Peyer's patch (tissue), 4 donors: ENCODE measurements around the gene KATNAL2. TPM values are rescaled to one million over a fixed set of nuclear protein-coding genes. Genes with fewer than 3 reads are reported as not detected.

Source experiments
- DNase-seq, 3 donors: peaks; one replicate each; pipeline ENCODE4 v3.0.0-alpha.2; 2017 to 2019
- H3K27ac ChIP-seq, 4 donors: fragments of 200-600 bp; sonication (generic); one replicate each; pipeline ENCODE4 v1.5.1; 2016 to 2019
- H3K27me3 ChIP-seq, 2 donors: fragments of 200-600 bp; sonication (generic); one replicate each; pipeline ENCODE4 v1.5.1; 2019
- H3K36me3 ChIP-seq, 3 donors: fragments of 200-600 bp; sonication (generic); one replicate each; pipeline ENCODE4 v1.5.1; 2016 to 2019
- H3K4me1 ChIP-seq, 4 donors: fragments of 200-600 bp; sonication (generic); one replicate each; pipeline ENCODE4 v1.5.1; 2016 to 2019
- H3K4me3 ChIP-seq, 4 donors: fragments of 200-600 bp; sonication (generic); 1 replicate in 3 of 4; 2 replicates in 1 of 4; pipeline ENCODE4 v1.5.1; 2016 to 2019; ENCODE audit warnings: mild to moderate bottlenecking in 1 of 4
- H3K9me3 ChIP-seq, 4 donors: fragments of 200-600 bp; sonication (generic); one replicate each; pipeline ENCODE4 v1.5.1; 2016 to 2019; ENCODE audit warnings: mild to moderate bottlenecking in 1 of 4
- CTCF ChIP-seq, 6 experiments: fragments of 450-650 bp in 4 of 6; fragments of 200-600 bp in 2 of 6; sonication (generic) in 1 of 6; IDR thresholded peaks; one replicate each; pipeline ENCODE4 v1.5.1; 2017 to 2019; ENCODE audit warnings: antibody characterized with exemption in 6 of 6, mild to moderate bottlenecking in 3 of 6, moderate library complexity in 1 of 6
- POLR2A ChIP-seq, 2 donors: fragments of 450-650 bp; IDR thresholded peaks; one replicate each; pipeline ENCODE4 v1.5.1; 2017; ENCODE audit warnings: antibody characterized with exemption in 2 of 2, mild to moderate bottlenecking in 2 of 2, moderate library complexity in 2 of 2
- total RNA-seq, 4 donors: library from RNA; depleted of rRNA; stranded (reverse); fragments of >200 nt; gene quantifications; one replicate each; pipeline ENCODE4 v1.1.0, GENCODE V29; 2016

KATNAL2 gene
- total RNA-seq, 4 donors from 2014 or later = 0.67 to 2.1 (median 0.88) TPM; not detected in 1

- no peaks in the 10 kb centered on the region for H3K27me3 ChIP-seq
- no peaks in the 10 kb centered on the region for H3K4me1 ChIP-seq
- no peak overlapping the region for H3K4me3 ChIP-seq
- TF ChIP-seq POLR2A (IDR thresholded peaks at IDR 0.05) (no peak), CTCF (IDR thresholded peaks at IDR 0.05) (no peak)
- H3K9me3 ChIP-seq = no peaks in the 10 kb centered on the region
- H3K27ac ChIP-seq = no peak overlapping the region
- no peak for DNase-seq
- H3K36me3 ChIP-seq = peaks cover 0 to 4% (median 0%) of the 10 kb centered on the region in 3 donors
Measured at GRCh38 chr18:46899274-46899948, 18.0 kb upstream of the KATNAL2 start.

GRCh38 chr18:46903406-46903805, 14.0 kb upstream of the KATNAL2 start:
- Histone ChIP-seq H3K4me3 (no peak overlapping the region), H3K4me1 (no peaks in the 10 kb centered on the region), H3K36me3 (peaks cover 0 to 4% (median 0%) of the 10 kb centered on the region in 3 donors), H3K27ac (no peak overlapping the region), H3K27me3 (no peaks in the 10 kb centered on the region), H3K9me3 (no peaks in the 10 kb centered on the region)
- DNase-seq = no peak
- TF ChIP-seq CTCF (IDR thresholded peaks at IDR 0.05) = no peak
- no peak for TF ChIP-seq POLR2A (IDR thresholded peaks at IDR 0.05)

- Histone ChIP-seq H3K9me3 (no peaks in the 10 kb centered on the region), H3K27me3 (no peaks in the 10 kb centered on the region), H3K4me3 (no peak overlapping the region), H3K27ac (no peak overlapping the region), H3K4me1 (peaks cover 0 to 5% (median 0%) of the 10 kb centered on the region in 4 donors), H3K36me3 (no peaks in the 10 kb centered on the region)
- DNase-seq = no peak
- TF ChIP-seq POLR2A (IDR thresholded peaks at IDR 0.05) = no peak
- TF ChIP-seq CTCF (IDR thresholded peaks at IDR 0.05) = no peak
Measured at GRCh38 chr18:46909497-46909896, 7.9 kb upstream of the KATNAL2 start.

- TF ChIP-seq POLR2A (IDR thresholded peaks at IDR 0.05) = no peak
- TF ChIP-seq CTCF (IDR thresholded peaks at IDR 0.05) = no peak
- Histone ChIP-seq H3K27me3 (no peaks in the 10 kb centered on the region), H3K4me1 (peaks cover 0 to 16% (median 0%) of the 10 kb centered on the region in 4 donors), H3K9me3 (no peaks in the 10 kb centered on the region), H3K27ac (no peak overlapping the region), H3K4me3 (no peak overlapping the region), H3K36me3 (no peaks in the 10 kb centered on the region)
- DNase-seq = no peak
Measured at GRCh38 chr18:46910856-46911255, 6.5 kb upstream of the KATNAL2 start.

- DNase-seq = no peak
Measured at GRCh38 chr18:46915800-46916550, 1.4 kb upstream of the KATNAL2 start.

More at GRCh38 chr18:46915800-46916550, 1.4 kb upstream of the KATNAL2 start:
- Histone ChIP-seq H3K9me3 (no peaks in the 10 kb centered on the region), H3K4me3 (peak overlapping the region; percentile 83 to 95 (median 88)), H3K27ac (peak overlapping the region in 1 of 4 donors; percentile 84), H3K27me3 (no peaks in the 10 kb centered on the region), H3K36me3 (no peaks in the 10 kb centered on the region), H3K4me1 (peaks cover 0 to 27% (median 2%) of the 10 kb centered on the region in 4 donors)
- TF ChIP-seq CTCF (IDR thresholded peaks at IDR 0.05) = no peak
- TF ChIP-seq POLR2A (IDR thresholded peaks at IDR 0.05) = no peak
